LoVo (cell line): ENCODE results near the gene VAT1.
"Not testable (repeated sequence)": the region's sequence is repeated elsewhere in the genome, so short reads cannot be mapped to it uniquely, and the experiment has no call there.

Source experiments
- DNase-seq: peaks from one replicate; pipeline ENCODE4 v3.0.0-alpha.2; 2016; ENCODE audit warnings: low spot score

Gene VAT1

DNA sequence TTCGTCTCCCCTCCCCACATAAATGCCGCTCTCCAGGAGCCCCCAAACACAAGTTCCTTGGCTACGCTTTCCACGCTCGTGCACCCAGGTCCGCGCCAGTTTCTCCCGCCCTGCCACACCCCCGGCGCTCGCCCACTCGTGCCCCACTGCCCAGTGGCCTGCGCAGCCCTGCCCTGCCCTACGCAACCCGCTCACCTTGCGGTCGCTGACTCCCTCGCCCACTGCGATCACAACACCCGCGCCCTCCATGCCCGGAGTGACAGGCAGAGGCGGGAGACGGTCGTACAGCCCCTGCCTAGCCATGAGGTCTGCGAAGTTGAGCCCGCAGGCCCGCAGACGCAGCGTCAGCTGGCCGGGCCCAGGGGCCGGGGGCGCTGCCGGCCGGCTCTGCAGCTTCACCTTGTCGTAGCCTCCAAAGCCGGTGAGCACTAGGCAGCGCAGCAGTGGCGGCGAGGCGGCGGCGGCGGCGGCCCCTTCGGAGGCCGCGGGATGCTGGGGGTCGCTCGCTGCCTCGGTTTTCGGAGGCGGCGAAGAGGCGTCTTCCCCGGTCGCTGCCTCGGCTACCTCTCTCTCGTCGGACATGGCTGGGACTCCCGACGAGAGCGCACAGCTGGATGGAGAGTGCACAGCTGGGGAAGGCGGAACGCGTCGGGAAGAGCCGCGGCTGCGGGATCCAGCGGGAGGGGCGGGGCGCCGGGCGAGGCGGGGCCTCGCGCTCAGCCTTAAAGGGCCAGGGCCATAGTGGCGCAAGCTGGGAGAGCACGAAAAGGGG lies at the start of gene VAT1:
VAT1 (minus strand) TSS at position 645 of the 772 bp plus-strand sequence; CDS start at position 582, 63 bp downstream.
- peak; percentile 84 for DNase-seq

- DNase-seq, result no peak
Observed at GRCh38 chr17:43070872-43071271, 48.7 kb upstream of the VAT1 start.

DNA sequence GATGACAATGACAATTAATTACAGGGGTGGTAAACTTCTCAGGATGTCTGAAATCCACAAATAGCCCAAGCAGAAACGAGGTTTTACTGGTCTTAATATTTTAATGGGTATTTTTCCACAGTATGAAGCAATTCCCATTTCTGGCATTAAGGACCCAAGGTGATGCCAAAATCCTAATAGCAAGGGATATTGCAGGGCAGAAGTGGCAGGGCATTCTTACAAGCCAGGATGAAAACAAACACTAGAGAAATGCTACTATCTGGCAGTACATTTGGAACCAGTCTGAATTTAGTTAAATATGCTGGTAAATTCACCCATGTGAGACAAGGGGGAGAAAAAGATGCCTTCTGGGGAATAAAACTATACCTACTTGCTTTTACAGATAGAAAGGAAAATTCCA lies 48.1 kb upstream of the VAT1 start:
- no peak for DNase-seq

- no peak for DNase-seq
Observed at GRCh38 chr17:43069368-43069898, 47.2 kb upstream of the VAT1 start.

DNA sequence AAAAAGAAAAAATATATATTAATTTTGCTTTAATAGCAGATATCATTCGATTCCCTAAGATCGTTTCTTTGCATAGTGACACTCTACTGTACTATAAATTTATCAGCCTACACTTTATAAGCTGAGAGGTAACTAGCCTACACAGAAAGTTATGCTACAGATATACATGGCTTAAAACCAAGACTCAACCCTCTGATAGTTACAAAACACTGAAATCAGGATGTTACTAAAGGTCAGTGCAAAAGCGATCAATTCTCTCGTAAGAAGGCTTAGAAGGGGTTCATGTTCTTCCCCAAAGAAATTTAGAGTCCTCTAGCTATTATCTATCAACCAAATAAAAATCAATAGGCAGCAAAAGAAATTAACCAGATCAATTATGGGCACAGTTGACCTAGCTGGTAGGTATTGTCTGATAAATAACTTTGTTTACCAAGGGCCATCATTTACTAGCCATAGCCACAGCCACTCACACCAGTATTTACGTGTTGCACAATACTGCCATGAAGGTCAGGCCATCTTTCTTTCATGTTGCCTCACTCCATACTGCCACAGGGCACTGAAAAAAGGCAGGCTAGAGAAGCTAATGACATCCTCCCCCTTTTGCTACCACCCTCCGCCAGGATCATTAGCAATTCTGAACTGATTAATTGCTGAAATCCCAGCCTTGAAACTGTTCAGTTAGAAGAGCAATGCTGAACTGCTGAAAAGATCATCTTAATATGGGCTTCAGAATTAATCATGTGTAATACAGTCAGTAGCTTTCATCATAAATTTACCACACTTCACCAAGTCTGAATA lies 46.6 kb upstream of the VAT1 start:
- DNase-seq, result no peak

- no peak for DNase-seq
Observed at GRCh38 chr17:43062984-43063638, 40.9 kb upstream of the VAT1 start.

DNA sequence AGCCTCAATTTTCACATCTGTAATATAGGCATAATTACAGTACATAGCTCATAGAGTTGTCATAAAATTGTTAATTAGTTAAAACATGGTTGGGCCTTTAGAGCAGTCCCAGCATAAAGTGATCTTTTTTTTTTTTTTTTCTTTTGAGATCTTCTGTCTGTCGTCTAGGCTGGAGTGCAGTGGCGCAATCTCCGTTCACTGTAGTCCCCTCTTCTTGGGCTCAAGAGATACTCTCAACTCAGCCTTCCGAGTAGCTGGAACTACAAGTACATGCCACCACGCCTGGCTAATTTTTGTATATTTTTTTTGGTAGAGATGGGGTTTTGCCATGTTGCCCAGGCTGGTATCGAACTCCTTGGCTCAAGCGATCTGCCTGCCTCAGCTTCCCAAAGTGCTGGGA lies 33.9 kb upstream of the VAT1 start:
- no peak for DNase-seq

GRCh38 chr17:43053008-43053407 lies 30.8 kb upstream of the VAT1 start:
- not testable (repeated sequence) for DNase-seq

- no peak for DNase-seq
Observed at GRCh38 chr17:43051969-43052368, 29.8 kb upstream of the VAT1 start.

DNA sequence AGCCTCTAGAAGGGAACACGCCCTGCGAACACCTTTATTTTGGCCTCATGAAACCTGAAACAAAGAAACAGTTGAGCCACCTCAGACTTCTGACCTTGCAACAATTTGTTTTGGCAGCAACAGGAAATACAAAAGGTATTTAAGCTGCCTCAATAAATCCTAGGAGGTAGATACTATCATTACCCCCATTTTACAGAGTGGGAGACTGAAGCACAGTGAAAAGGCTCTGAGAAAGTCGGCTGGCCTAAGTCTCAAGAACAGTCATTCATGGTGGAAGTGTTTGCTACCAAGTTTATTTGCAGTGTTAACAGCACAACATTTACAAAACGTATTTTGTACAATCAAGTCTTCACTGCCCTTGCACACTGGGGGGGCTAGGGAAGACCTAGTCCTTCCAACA lies 21.8 kb upstream of the VAT1 start:
- DNase-seq, result no peak

GRCh38 chr17:43043307-43043706 lies 21.1 kb upstream of the VAT1 start:
- DNase-seq, result no peak

- DNase-seq, result no peak
Observed at GRCh38 chr17:43042025-43042628, 19.9 kb upstream of the VAT1 start.

GRCh38 chr17:43040655-43041054 lies 18.5 kb upstream of the VAT1 start:
- DNase-seq, result no peak

GRCh38 chr17:43039646-43040045 lies 17.5 kb upstream of the VAT1 start:
- DNase-seq, result no peak

DNA sequence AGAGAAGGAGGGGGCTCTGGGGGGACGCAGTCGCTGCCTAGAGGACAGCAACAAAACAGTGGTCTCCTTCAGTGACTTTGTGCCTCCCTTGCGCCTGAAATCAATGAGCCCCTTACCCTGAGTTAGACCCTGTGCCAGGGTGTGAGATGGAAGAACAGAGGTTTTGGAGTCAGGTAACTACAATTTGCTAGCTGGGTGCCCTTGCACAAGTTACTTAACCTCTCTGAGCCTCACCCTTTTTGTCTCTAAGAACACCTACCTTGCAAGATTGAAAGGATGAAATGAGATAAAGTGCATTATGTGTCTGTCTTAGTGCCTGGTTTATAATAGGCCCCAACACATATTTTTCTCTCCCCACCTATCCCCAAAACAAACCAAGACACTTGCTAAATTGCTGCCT lies 12.7 kb upstream of the VAT1 start:
- no peak for DNase-seq

DNA sequence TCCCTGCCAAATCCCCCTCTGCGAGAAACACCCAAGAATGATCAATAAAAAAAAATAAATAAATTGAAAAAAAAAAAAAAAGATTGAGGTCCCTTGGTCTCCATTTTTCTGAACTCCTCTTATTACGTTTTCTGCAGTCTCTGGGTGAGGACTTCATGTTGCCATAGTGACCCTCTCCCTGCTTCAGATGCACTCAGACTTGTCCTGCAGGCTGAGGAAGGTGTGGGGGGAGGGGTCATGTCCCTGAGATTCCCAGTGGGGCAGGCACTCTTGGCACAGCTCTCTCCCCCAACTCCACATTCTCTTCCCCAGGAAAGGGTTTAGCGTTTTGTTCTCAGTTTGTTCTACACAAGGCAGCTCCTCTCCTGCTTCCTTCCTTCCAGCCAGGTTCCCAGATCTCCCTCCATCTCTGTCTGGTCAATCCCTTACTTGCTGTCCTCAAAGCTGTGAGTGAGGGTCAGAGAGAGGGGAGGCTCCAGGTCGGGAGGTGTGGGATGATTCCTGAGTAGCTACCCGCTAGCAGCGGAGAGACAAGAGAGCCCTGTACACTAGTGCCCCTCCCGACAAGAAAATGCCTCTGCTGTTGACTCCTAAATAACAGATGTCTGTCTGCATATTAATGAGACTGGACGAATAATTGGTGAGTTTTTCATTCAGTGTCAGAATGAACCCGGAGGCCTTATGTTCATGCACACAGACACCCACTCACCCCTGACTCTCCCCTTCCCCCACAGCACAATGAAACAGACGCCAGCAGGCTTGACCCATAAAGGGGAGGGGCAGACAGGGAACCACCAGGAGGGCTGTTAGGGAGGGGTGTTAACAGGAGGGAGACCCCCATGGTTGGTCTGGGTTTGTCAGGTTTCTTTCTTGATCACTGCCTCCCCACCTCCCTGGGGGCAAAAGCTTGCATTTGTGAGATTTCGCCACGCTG lies 12.0 kb upstream of the VAT1 start:
- no peak for DNase-seq

- no peak for DNase-seq
Observed at GRCh38 chr17:43031666-43032065, 9.5 kb upstream of the VAT1 start.

DNA sequence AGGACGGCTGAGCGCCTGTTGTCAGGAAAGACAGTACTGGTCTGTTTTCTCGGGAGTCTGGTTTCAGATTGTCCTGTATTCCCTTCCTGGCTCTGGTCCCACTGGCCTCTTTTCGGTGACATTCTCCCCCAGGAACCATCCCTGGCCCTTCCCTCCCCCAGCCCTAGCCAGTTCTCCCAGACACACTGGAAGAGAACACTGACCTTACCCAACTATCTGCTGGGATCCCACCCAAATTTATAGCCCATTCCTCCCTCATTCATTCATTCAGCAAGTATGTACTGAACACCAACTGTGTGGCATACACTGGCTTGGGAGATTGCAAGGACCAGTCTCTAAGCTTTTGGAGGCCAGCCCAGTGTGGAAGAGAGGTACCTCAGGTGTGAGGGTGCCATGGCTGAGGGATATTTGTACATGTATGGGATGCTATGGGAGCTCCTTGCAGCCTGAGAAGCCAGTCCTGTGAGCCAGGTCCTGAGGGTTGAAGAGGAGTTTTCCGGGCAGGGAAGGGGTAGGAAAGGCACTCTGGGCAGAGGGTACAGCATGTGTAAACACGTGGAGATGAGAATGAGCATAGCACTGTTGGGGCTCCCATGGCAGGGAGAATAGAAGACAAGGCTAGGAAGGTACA lies 8.1 kb upstream of the VAT1 start:
- DNase-seq, result no peak

- DNase-seq, result no peak
Observed at GRCh38 chr17:43028221-43028861, 6.2 kb upstream of the VAT1 start.
